Natural killer cell (primary cell): ENCODE data around the gene CEMP1. TPM values are rescaled to one million over a fixed set of nuclear protein-coding genes. Genes with fewer than 3 reads are reported as not detected.
"Not testable (repeated sequence)": the region's sequence is repeated elsewhere in the genome, so short reads cannot be mapped to it uniquely, and the experiment has no call there.

Experiments
- ATAC-seq, 3 donors: fragments of 150-1000 bp in 2 of 3; fragments of 200-7000 bp in 1 of 3; cut with Tn5 transposase; 1 replicate in 1 of 3; 2 replicates in 2 of 3; pipeline ENCODE4 v1.10.0; 2021; ENCODE audit warnings: mild to moderate bottlenecking in 2 of 3, moderate library complexity in 2 of 3
- DNase-seq, 2 donors: peaks; one replicate each; pipeline versions ENCODE4 v3.0.0 to v3.0.0-alpha.2; 2013 to 2021; ENCODE audit warnings: mixed read lengths in 1 of 2
- H3K27ac ChIP-seq: one replicate; pipeline ENCODE4 v1.5.1; 2013; ENCODE audit warnings: mild to moderate bottlenecking, low read length
- H3K27me3 ChIP-seq: one replicate; pipeline ENCODE4 v1.6.1; 2013; ENCODE audit warnings: low read length; ENCODE audit not compliant: control insufficient read depth, insufficient read depth
- H3K36me3 ChIP-seq: one replicate; pipeline ENCODE4 v1.6.1; 2013; ENCODE audit warnings: low read length; ENCODE audit not compliant: control insufficient read depth, insufficient read depth
- H3K4me1 ChIP-seq: one replicate; pipeline ENCODE4 v1.6.1; 2013; ENCODE audit warnings: low read length; ENCODE audit not compliant: control insufficient read depth, insufficient read depth
- H3K4me3 ChIP-seq: one replicate; pipeline ENCODE4 v1.5.1; 2013; ENCODE audit warnings: low read length
- H3K9me3 ChIP-seq: one replicate; pipeline ENCODE4 v1.6.1; 2013; ENCODE audit warnings: low read length; ENCODE audit not compliant: control insufficient read depth, insufficient read depth
- H3K27ac Mint-ChIP-seq, 2 donors: one replicate each; pipeline ENCODE4 v1.8.0; 2022; ENCODE audit warnings: mild to moderate bottlenecking in 2 of 2, mixed read lengths in 2 of 2, moderate library complexity in 1 of 2
- H3K27me3 Mint-ChIP-seq, 2 donors: one replicate each; pipeline ENCODE4 v1.8.0; 2022; ENCODE audit warnings: low read depth in 2 of 2, mixed read lengths in 2 of 2
- H3K36me3 Mint-ChIP-seq: one replicate; pipeline ENCODE4 v1.8.0; 2022; ENCODE audit warnings: mixed read lengths
- H3K4me1 Mint-ChIP-seq, 2 donors: one replicate each; pipeline ENCODE4 v1.8.0; 2022; ENCODE audit warnings: mixed read lengths in 2 of 2
- H3K4me3 Mint-ChIP-seq: one replicate; pipeline ENCODE4 v1.8.0; 2022; ENCODE audit warnings: mild to moderate bottlenecking, moderate library complexity, mixed read lengths
- H3K9me3 Mint-ChIP-seq, 2 donors: one replicate each; pipeline ENCODE4 v1.8.0; 2022; ENCODE audit warnings: mixed read lengths in 2 of 2
- CTCF ChIP-seq: fragments of 200-600 bp; IDR thresholded peaks from one replicate; pipeline ENCODE4 v1.8.0; 2022; ENCODE audit warnings: antibody characterized with exemption
- WGBS: methylation state at CpG from one replicate; pipeline ENCODE4 v1.1.7; 2013; ENCODE audit warnings: missing lambda C conversion rate; ENCODE audit not compliant: insufficient coverage; 5-methylcytosine and 5-hydroxymethylcytosine counted together
- intact Hi-C: fragments of 100-400 bp; cut with micrococcal nuclease; formaldehyde crosslinking; loops from one replicate; pipeline ENCODE4 v1.14.2; 2022
- total RNA-seq, 4 donors: library from RNA; stranded (reverse); fragments of 120-200 nt in 1 of 4; gene quantifications; one replicate each; pipeline versions ENCODE4 v1.2.3 to v1.2.4, GENCODE V29; 2013 to 2022

Gene CEMP1
- total RNA-seq, 3 donors from 2014 or later (not counting 1 experiment from before 2014, with no cell fraction given): 0.28 to 0.56 (median 0.45) TPM

DNA sequence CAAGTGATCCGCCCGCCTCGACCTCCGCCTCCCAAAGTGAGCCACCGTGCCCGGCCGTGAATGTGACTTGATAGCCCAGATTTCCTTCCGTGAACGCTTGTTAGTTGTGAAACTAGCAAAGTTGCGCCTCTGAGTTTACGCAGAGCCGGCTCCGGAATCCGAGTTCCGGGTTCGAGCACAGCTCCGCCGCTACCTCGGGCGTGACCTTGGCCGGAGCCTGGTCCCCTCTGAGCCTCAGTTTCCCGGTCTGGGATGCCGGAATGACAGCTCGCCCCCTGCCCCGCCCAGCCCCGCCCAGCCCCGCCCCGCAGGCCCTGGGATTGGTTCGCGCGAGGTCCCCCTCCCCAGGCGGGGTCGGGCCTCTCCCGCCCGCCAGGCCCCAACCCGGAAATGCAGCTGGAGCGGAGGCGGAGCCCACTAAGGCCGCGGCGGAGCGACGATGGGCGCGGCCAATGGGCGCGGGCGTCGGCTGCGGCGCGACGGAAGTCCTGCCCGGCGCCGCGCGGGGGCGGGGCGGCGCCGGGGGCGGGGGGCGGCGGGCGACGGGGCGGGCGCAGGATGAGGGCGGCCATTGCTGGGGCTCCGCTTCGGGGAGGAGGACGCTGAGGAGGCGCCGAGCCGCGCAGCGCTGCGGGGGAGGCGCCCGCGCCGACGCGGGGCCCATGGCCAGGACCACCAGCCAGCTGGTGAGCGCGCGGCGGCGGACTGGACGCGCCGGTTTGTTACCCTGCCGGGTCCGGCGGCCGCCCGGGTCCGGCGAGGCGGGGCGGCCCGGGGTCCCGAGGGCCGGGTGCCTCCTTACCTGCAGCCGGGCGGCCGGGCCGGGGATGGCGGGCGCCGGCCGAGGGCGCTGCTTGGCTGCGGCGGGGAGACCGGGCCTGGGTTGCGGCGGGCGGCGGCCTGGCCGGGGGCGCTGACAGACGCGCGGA lies 6.5 kb upstream of the CEMP1 start, which contains the start of gene PDPK1:
Gene PDPK1 (plus strand): TSS at position 571 of the 929 bp plus-strand sequence. CDS start 92 bp downstream, at position 663.
- peak; percentile 84 to 96 (median 87) for ATAC-seq
- WGBS: under 1% methylated on average over 117 of the region's 126 CpGs

GRCh38 chr16:2535625-2536013 lies 4.4 kb upstream of the CEMP1 start:
- Histone ChIP-seq H3K4me1 (peaks cover 65% of the 10 kb centered on the region), H3K9me3 (no peaks in the 10 kb centered on the region), H3K27ac (no peak overlapping the region), H3K27me3 (no peaks in the 10 kb centered on the region), H3K36me3 (no peaks in the 10 kb centered on the region), H3K4me3 (no peak overlapping the region)
- peaks cover 42 to 49% of the 10 kb centered on the region in 2 donors for H3K4me1 Mint-ChIP-seq
- ATAC-seq (no peak), DNase-seq (peak in 1 of 2 donors; percentile 18)
- WGBS: 81% methylated on average over 9 of the region's 9 CpGs
- no peaks in the 10 kb centered on the region for H3K9me3 Mint-ChIP-seq
- intact Hi-C loops: no loop called here
- no peaks in the 10 kb centered on the region for H3K36me3 Mint-ChIP-seq
- no peaks in the 10 kb centered on the region for H3K27me3 Mint-ChIP-seq
- TF ChIP-seq CTCF: no peak
- peak overlapping the region in 1 of 2 donors; percentile 89 for H3K27ac Mint-ChIP-seq
- no peak overlapping the region for H3K4me3 Mint-ChIP-seq

More for the DNA sequence above, 6.5 kb upstream of the CEMP1 start, which contains the start of gene PDPK1:
- no peaks in the 10 kb centered on the region for H3K36me3 Mint-ChIP-seq
- peaks cover 58% of the 10 kb centered on the region for H3K4me1 ChIP-seq
- H3K27me3 ChIP-seq: no peaks in the 10 kb centered on the region
- H3K36me3 ChIP-seq: no peaks in the 10 kb centered on the region
- H3K4me3 ChIP-seq: peak within 1 kb of the TSS; percentile 63
- H3K4me1 Mint-ChIP-seq: peaks cover 36 to 40% of the 10 kb centered on the region in 2 donors
- no peaks in the 10 kb centered on the region for H3K9me3 Mint-ChIP-seq
- H3K4me3 Mint-ChIP-seq: peak within 1 kb of the TSS; percentile 86
- peak; percentile 92 to 97 for DNase-seq
- no peak for TF ChIP-seq CTCF
- no peaks in the 10 kb centered on the region for H3K9me3 ChIP-seq
- intact Hi-C loops: no loop called here
- peak within 1 kb of the TSS; percentile 77 for H3K27ac ChIP-seq
- H3K27ac Mint-ChIP-seq: peak within 1 kb of the TSS; percentile 85 to 89
- H3K27me3 Mint-ChIP-seq: no peaks in the 10 kb centered on the region

DNA sequence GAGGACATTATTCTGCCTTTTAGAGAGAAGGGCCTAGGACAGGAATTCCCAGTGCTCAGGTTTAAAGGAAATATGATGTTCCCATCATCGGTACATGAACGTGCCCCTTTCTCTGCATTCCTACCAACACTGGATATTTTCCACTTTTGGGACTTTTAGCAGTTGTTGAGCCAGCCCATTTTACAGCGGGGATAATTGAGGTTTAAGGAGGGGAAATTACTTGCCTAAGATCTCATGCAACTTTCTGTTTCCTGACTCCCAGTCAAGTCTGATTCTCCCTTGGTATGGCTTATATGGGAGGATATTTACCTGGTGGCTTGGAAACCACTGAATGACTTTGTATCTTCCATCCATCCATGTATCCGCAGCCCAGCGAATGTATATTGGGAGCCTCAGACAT lies 3.1 kb upstream of the CEMP1 start:
- H3K4me3 ChIP-seq, H3K36me3 ChIP-seq, H3K9me3 Mint-ChIP-seq, H3K27me3 ChIP-seq, H3K27me3 Mint-ChIP-seq, ATAC-seq, intact Hi-C loops, H3K36me3 Mint-ChIP-seq, H3K9me3 ChIP-seq, H3K27ac ChIP-seq, DNase-seq: not testable (repeated sequence)
- 100% methylated on average over 4 of the region's 5 CpGs for WGBS
- peaks cover 55% of the 10 kb centered on the region for H3K4me1 ChIP-seq
- H3K4me3 Mint-ChIP-seq: peak overlapping the region; percentile 72
- peak overlapping the region; percentile 71 to 98 for H3K27ac Mint-ChIP-seq
- H3K4me1 Mint-ChIP-seq: peaks cover 32 to 47% of the 10 kb centered on the region in 2 donors

- H3K27me3 Mint-ChIP-seq: no peaks in the 10 kb centered on the region
- TF ChIP-seq CTCF: no peak
- Histone ChIP-seq H3K27me3 (no peaks in the 10 kb centered on the region), H3K4me3 (no peak overlapping the region), H3K27ac (no peak overlapping the region), H3K9me3 (no peaks in the 10 kb centered on the region), H3K36me3 (peaks cover 7% of the 10 kb centered on the region), H3K4me1 (peaks cover 51% of the 10 kb centered on the region)
- no peak for ATAC-seq
- intact Hi-C loops: no loop called here
- peak overlapping the region; percentile 71 to 98 for H3K27ac Mint-ChIP-seq
- 97% methylated on average over 9 of the region's 11 CpGs for WGBS
- H3K4me1 Mint-ChIP-seq: peaks cover 28 to 42% of the 10 kb centered on the region in 2 donors
- no peak for DNase-seq
- no peaks in the 10 kb centered on the region for H3K36me3 Mint-ChIP-seq
- H3K9me3 Mint-ChIP-seq: no peaks in the 10 kb centered on the region
- peak overlapping the region; percentile 72 for H3K4me3 Mint-ChIP-seq
These were observed 2.7 kb upstream of the CEMP1 start for GRCh38 chr16:2533912-2534311.

GRCh38 chr16:2533142-2533755 lies 2.0 kb upstream of the CEMP1 start:
- Mint-ChIP-seq H3K4me3 (peak overlapping the region; percentile 93), H3K27ac (peak overlapping the region; percentile 98 to 100), H3K4me1 (peaks cover 23 to 38% of the 10 kb centered on the region in 2 donors)
- H3K27me3 Mint-ChIP-seq, H3K9me3 ChIP-seq, intact Hi-C loops, ATAC-seq, H3K36me3 Mint-ChIP-seq, H3K9me3 Mint-ChIP-seq, H3K27me3 ChIP-seq: not testable (repeated sequence)
- H3K27ac ChIP-seq: peak overlapping the region; percentile 100
- H3K4me3 ChIP-seq: peak overlapping the region; percentile 78
- H3K36me3 ChIP-seq: peaks cover 14% of the 10 kb centered on the region
- H3K4me1 ChIP-seq: peaks cover 46% of the 10 kb centered on the region
- peak in 1 of 2 donors; percentile 38 for DNase-seq
- 31% methylated on average over 11 of the region's 16 CpGs for WGBS
